ENCODE measurements around the gene KAZN.

GRCh38 chr1:15148004-15148403, 549.5 kb downstream of the KAZN start:
- no peak for TF ChIP-seq CTCF (IDR thresholded peaks at IDR 0.05)
- no peak for TF ChIP-seq POLR2A (IDR thresholded peaks at IDR 0.05)

All from testis (tissue), 2 donors.